SK-N-SH treated with all-trans-retinoic acid at 6 μM for 48 hours (cell line): ENCODE data around the gene KCNMA1.

Experiments
- ATAC-seq: fragments of 200-7000 bp; cut with Tn5 transposase; 3 replicates; pipeline ENCODE4 v1.9.1; 2020; ENCODE audit warnings: mild to moderate bottlenecking, moderate library complexity
- ARNTL ChIP-seq: fragments of 450-650 bp; formaldehyde crosslinking; IDR thresholded peaks from 2 replicates; pipeline ENCODE4 v1.5.0; 2020; ENCODE audit warnings: low read depth, mild to moderate bottlenecking, moderate library complexity, borderline replicate concordance
- BACH2 ChIP-seq: fragments of 250-450 bp; sonication (Bioruptor Pico); IDR thresholded peaks from 2 replicates; pipeline ENCODE4 v1.9.0; 2021; ENCODE audit warnings: mild to moderate bottlenecking, borderline replicate concordance
- CREB5 ChIP-seq: fragments of 250-450 bp; sonication (Bioruptor Pico); IDR thresholded peaks from 2 replicates; pipeline ENCODE4 v1.5.1; 2020; ENCODE audit warnings: low read depth, mild to moderate bottlenecking, moderate library complexity
- CSDC2 ChIP-seq: fragments of 250-450 bp; sonication (Bioruptor Pico); IDR thresholded peaks from 2 replicates; pipeline ENCODE4 v1.5.0; 2020; ENCODE audit warnings: mild to moderate bottlenecking, moderate library complexity
- CSRNP3 ChIP-seq: fragments of 250-450 bp; sonication (Bioruptor Pico); IDR thresholded peaks from 2 replicates; pipeline ENCODE4 v1.5.1; 2021; ENCODE audit warnings: mild to moderate bottlenecking, moderate library complexity
- ESRRG ChIP-seq: fragments of 250-450 bp; sonication (Bioruptor Pico); IDR thresholded peaks from 2 replicates; pipeline ENCODE4 v1.6.1; 2021; ENCODE audit warnings: mild to moderate bottlenecking
- GLIS3 ChIP-seq: fragments of 250-450 bp; sonication (Bioruptor Pico); IDR thresholded peaks from 2 replicates; pipeline ENCODE4 v1.5.0; 2020; ENCODE audit warnings: mild to moderate bottlenecking, moderate library complexity
- ISL1 ChIP-seq: fragments of 250-450 bp; sonication (Bioruptor Pico); IDR thresholded peaks from 2 replicates; pipeline ENCODE4 v2.1.2; 2022; ENCODE audit warnings: mild to moderate bottlenecking, moderate library complexity
- OSR1 ChIP-seq: fragments of 250-450 bp; sonication (Bioruptor Pico); IDR thresholded peaks from 2 replicates; pipeline ENCODE4 v1.8.0; 2022; ENCODE audit warnings: moderate library complexity, mild to moderate bottlenecking, inconsistent platforms
- PPARA ChIP-seq: fragments of 250-450 bp; sonication (Bioruptor Pico); IDR thresholded peaks from 2 replicates; pipeline ENCODE4 v1.5.0; 2020; ENCODE audit warnings: mild to moderate bottlenecking, borderline replicate concordance
- RARB ChIP-seq: fragments of 250-450 bp; sonication (Bioruptor Pico); IDR thresholded peaks from 2 replicates; pipeline ENCODE4 v1.8.0; 2021; ENCODE audit warnings: mild to moderate bottlenecking, moderate library complexity
- SNAI2 ChIP-seq: fragments of 250-450 bp; sonication (Bioruptor Pico); IDR thresholded peaks from 2 replicates; pipeline ENCODE4 v1.5.0; 2020; ENCODE audit warnings: mild to moderate bottlenecking, moderate library complexity
- TOX ChIP-seq: fragments of 250-450 bp; sonication (Bioruptor Pico); IDR thresholded peaks from 2 replicates; pipeline ENCODE4 v1.8.0; 2021; ENCODE audit warnings: mild to moderate bottlenecking, moderate library complexity, borderline replicate concordance
- ZC3H10 ChIP-seq: fragments of 250-450 bp; sonication (Bioruptor Pico); IDR thresholded peaks from 2 replicates; pipeline ENCODE4 v1.5.1; 2021; ENCODE audit warnings: mild to moderate bottlenecking, moderate library complexity
- ZFP3 ChIP-seq: fragments of 250-450 bp; sonication (Bioruptor Pico); IDR thresholded peaks from 2 replicates; pipeline ENCODE4 v1.5.0; 2020; ENCODE audit warnings: mild to moderate bottlenecking, moderate library complexity
- ZFP30 ChIP-seq: fragments of 450-650 bp; formaldehyde crosslinking; IDR thresholded peaks from 2 replicates; pipeline ENCODE4 v1.5.0; 2022; ENCODE audit warnings: mild to moderate bottlenecking, moderate library complexity
- ZNF565 ChIP-seq: fragments of 450-650 bp; formaldehyde crosslinking; conservative IDR thresholded peaks from 2 replicates; pipeline ENCODE4 v1.5.0; 2020; ENCODE audit warnings: low read depth, mild to moderate bottlenecking, moderate library complexity
- ZNF70 ChIP-seq: fragments of 450-650 bp; formaldehyde crosslinking; IDR thresholded peaks from 2 replicates; pipeline ENCODE4 v1.5.0; 2020; ENCODE audit warnings: mild to moderate bottlenecking, moderate library complexity
- TF ChIP-seq, protein P1 (sequence below): fragments of 250-450 bp; sonication (Bioruptor Pico); IDR thresholded peaks from 2 replicates; pipeline ENCODE4 v1.8.0; 2021; ENCODE audit warnings: low read depth, mild to moderate bottlenecking, moderate library complexity, borderline replicate concordance
- TF ChIP-seq, protein P2 (sequence below): fragments of 250-450 bp; sonication (Bioruptor Pico); IDR thresholded peaks from 2 replicates; pipeline ENCODE4 v1.5.0; 2020; ENCODE audit warnings: mild to moderate bottlenecking, moderate library complexity

KCNMA1 gene

DNA sequence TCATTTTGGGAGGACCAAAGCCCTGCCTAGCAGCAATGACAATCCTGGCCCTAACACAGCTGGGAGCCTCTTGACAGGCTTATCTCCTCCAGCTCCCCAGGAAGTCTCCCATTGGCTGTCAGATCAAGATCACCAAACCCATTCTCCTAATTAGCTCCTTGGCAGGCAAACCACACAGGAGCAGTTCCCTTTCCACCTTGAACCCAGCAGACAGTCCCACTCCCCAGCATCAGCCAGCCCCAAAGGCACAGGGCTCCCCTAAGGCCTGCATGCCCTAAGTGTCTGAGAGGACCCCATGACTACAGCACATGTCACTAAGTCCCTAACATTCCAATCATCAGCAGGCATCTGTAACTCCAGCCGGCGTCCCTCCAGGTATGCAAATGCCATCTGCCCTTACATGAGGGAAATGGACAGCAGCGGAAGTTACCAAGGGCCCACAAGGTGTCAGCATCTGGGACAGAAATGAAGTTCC lies 348.5 kb downstream of the KCNMA1 start (continued):
- no peak for TF ChIP-seq TOX (CRISPR knock-in tag)

DNA sequence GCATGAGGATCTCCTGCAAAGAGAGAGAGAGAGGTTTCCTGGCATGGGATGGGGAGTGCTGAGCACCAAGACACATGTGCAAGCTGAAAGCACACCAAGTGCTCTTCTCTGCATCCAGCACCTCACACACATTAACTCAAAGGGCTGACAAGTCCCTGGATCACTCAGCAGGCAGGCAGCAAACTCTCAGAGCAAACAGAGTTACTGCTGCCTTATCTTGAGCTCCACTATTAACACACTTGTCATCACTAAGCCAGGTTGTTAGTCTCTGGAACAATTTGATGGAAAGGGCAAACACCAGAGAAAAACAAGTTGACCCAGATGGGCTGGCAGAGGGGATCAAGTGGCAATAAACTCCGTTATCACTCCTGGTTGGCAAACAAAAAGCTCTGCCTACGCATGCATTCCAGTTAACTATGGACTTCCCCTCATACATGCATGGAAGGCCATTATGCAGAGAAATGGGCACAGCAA lies 349.9 kb downstream of the KCNMA1 start:
- no peak; the same call in 2 of the 3 replicates for ATAC-seq
- TF ChIP-seq GLIS3 (CRISPR knock-in tag) (no peak), ZFP3 (0 out of 2 replicates have a peak, but pooled peaks have one; percentile 33), OSR1 (no peak)

GRCh38 chr10:77286531-77287508 lies 350.8 kb downstream of the KCNMA1 start:
- ATAC-seq = peak; percentile 39
- TF ChIP-seq, protein P1, sequence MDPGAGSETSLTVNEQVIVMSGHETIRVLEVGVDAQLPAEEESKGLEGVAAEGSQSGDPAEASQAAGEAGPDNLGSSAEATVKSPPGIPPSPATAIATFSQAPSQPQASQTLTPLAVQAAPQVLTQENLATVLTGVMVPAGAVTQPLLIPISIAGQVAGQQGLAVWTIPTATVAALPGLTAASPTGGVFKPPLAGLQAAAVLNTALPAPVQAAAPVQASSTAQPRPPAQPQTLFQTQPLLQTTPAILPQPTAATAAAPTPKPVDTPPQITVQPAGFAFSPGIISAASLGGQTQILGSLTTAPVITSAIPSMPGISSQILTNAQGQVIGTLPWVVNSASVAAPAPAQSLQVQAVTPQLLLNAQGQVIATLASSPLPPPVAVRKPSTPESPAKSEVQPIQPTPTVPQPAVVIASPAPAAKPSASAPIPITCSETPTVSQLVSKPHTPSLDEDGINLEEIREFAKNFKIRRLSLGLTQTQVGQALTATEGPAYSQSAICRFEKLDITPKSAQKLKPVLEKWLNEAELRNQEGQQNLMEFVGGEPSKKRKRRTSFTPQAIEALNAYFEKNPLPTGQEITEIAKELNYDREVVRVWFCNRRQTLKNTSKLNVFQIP (CRISPR knock-in tag) = no peak
- TF ChIP-seq GLIS3 (CRISPR knock-in tag) = no peak
- no peak for TF ChIP-seq CSRNP3 (CRISPR knock-in tag)
- TF ChIP-seq ZFP3 = no peak
- no peak for TF ChIP-seq RARB (CRISPR knock-in tag)
- TF ChIP-seq ZNF565 (CRISPR knock-in tag) = no peak
- no peak for TF ChIP-seq OSR1
- TF ChIP-seq CREB5 = no peak
- TF ChIP-seq, all 23 proteins: peak for 0

DNA sequence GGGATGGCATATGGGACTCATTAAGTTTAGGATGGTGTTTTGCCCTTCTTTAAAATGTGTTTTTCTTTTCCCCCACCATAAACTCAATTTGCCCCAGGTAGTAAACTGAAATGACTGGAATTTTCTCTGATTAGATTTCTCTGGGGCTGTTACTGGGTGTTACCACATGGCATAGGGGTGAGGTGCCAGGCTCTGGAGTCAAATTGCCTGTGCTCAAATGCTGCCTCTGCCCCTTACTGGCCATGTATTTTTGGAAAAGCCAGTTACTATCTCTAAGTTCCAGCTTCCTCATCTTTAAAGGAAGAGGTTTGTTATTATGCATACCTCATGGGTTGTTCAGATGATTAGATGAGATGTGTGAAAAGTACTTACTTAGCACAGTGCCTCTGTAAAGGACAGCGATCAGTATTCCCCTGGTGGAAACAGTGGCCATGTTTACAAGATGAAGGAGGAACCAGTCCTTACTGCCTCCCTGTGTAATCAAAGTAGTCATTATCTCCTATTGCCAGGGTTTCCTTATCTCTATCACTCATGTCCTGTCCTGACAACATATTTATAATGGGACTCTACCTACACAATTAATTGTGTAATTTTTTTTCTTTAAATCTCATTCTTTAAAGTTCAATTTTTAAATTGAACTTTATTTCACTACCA lies 352.0 kb downstream of the KCNMA1 start:
- ATAC-seq = no peak
- TF ChIP-seq TOX (CRISPR knock-in tag) (no peak), ZC3H10 (CRISPR knock-in tag) (no peak)

DNA sequence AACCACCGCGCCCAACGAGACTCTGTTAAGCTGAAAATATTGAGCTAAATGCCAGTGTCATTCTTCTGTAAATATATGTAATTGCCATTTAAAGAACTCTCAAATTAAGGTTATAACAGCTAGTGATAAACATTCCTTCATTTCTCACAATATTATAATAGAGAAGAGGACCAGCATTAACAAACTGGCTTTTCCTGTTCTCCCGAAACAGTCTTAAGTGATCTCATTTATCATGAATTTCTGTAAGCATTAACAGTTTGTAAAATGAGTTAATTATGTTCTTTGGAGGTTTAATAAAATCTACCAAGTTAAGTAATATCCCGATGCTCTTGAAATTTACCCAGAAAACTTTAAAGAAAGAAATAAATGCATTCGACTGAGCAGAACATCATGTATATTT lies 352.8 kb downstream of the KCNMA1 start:
- ATAC-seq = no peak
- TF ChIP-seq BACH2 (CRISPR knock-in tag) (no peak), ZNF70 (CRISPR knock-in tag) (no peak), GLIS3 (CRISPR knock-in tag) (no peak)

DNA sequence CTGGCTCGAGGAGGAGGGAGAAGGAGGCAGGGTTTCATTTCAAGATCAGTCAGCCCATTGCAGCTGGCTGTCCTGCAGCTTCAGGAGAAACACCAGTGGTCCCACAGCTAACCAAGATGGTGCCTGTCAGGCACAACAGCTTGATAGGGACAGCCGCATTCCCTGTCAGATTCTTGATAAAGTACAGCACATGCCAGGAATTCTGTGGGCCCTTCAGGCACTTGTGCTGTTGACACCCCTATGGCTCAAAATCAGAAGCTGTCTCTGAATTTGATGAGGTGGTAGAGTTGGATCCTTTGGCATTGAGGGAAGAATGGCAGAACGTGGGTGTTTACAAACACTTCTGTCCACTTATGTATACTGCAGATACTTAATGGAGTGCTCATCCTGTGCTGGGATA lies 354.3 kb downstream of the KCNMA1 start:
- TF ChIP-seq ESRRG (CRISPR knock-in tag) (no peak), PPARA (CRISPR knock-in tag) (no peak), ZFP30 (CRISPR knock-in tag) (no peak), CSDC2 (CRISPR knock-in tag) (no peak), SNAI2 (CRISPR knock-in tag) (no peak), OSR1 (no peak), ARNTL (CRISPR knock-in tag) (no peak), CREB5 (no peak), ISL1 (CRISPR knock-in tag) (no peak), ZFP3 (no peak), BACH2 (CRISPR knock-in tag) (no peak), RARB (CRISPR knock-in tag) (no peak)
- TF ChIP-seq, protein P1 (CRISPR knock-in tag) = no peak
- TF ChIP-seq, protein P2, sequence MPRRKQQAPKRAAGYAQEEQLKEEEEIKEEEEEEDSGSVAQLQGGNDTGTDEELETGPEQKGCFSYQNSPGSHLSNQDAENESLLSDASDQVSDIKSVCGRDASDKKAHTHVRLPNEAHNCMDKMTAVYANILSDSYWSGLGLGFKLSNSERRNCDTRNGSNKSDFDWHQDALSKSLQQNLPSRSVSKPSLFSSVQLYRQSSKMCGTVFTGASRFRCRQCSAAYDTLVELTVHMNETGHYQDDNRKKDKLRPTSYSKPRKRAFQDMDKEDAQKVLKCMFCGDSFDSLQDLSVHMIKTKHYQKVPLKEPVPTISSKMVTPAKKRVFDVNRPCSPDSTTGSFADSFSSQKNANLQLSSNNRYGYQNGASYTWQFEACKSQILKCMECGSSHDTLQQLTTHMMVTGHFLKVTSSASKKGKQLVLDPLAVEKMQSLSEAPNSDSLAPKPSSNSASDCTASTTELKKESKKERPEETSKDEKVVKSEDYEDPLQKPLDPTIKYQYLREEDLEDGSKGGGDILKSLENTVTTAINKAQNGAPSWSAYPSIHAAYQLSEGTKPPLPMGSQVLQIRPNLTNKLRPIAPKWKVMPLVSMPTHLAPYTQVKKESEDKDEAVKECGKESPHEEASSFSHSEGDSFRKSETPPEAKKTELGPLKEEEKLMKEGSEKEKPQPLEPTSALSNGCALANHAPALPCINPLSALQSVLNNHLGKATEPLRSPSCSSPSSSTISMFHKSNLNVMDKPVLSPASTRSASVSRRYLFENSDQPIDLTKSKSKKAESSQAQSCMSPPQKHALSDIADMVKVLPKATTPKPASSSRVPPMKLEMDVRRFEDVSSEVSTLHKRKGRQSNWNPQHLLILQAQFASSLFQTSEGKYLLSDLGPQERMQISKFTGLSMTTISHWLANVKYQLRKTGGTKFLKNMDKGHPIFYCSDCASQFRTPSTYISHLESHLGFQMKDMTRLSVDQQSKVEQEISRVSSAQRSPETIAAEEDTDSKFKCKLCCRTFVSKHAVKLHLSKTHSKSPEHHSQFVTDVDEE (CRISPR knock-in tag) = no peak
- no peak for ATAC-seq
